Measurements from ENCODE around the gene PLCD4. TPM values are rescaled to one million over a fixed set of nuclear protein-coding genes. Genes with fewer than 3 reads are reported as not detected.

Gene PLCD4
- total and polyA plus RNA-seq, 7 donors: 0.64 to 42.4 (median 25.0) TPM; not detected in 2

DNA sequence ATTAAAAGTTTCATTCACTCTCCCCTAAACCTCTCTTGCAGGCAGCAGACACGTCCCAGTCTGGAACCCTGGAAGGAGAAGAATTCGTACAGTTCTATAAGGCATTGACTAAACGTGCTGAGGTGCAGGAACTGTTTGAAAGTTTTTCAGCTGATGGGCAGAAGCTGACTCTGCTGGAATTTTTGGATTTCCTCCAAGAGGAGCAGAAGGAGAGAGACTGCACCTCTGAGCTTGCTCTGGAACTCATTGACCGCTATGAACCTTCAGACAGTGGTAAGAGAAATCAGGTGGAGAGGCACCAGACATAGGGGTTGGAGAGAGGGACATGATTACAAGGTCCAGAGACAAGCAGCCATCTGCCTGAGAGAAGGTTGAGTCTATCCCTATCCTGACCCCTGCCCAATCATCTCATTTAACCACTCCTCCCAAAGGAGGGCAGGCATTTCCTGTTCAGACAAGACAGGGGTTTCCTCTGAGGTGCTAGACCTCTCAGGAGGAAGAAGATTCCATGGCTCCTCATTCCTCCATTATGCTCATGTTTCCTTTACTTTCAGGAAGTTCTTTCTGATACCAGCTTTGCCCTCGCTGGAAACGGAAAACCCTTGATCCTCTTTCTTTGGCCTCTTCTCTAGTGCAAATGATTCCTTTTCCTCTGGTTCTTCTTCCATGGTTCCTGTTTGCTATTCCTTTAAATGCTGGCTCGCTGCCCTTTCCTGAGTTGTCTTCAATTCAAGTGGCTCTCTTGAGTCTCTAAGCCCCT, 15.1 kb downstream of the PLCD4 start:
- H3K4me1 ChIP-seq: peaks cover 0 to 13% (median 7%) of the 10 kb centered on the region in 4 donors
- TF ChIP-seq POLR2AphosphoS5 (IDR thresholded peaks at IDR 0.05): no peak
- H3K9me3 ChIP-seq: no peaks in the 10 kb centered on the region
- no peak overlapping the region for H3K4me3 ChIP-seq
- DNase-seq: no peak
- 72 to 76% methylated on average over 7 of the region's 7 CpGs for WGBS, 2 donors
- H3K27ac ChIP-seq: no peak overlapping the region
- intact Hi-C loops (cut with DNase I): no loop called here
- H3K27me3 ChIP-seq: no peaks in the 10 kb centered on the region
- peaks cover 0 to 36% (median 7%) of the 10 kb centered on the region in 4 donors for H3K36me3 ChIP-seq

- Histone ChIP-seq H3K9me3 (no peaks in the 10 kb centered on the region), H3K36me3 (peaks cover 4 to 40% (median 7%) of the 10 kb centered on the region in 4 donors), H3K4me1 (peaks cover 0 to 10% (median 7%) of the 10 kb centered on the region in 4 donors), H3K27me3 (no peaks in the 10 kb centered on the region), H3K4me3 (no peak overlapping the region), H3K27ac (no peak overlapping the region)
- no peak for TF ChIP-seq POLR2AphosphoS5 (IDR thresholded peaks at IDR 0.05)
- no peak for TF ChIP-seq POLR2A (IDR thresholded peaks at IDR 0.05)
- TF ChIP-seq EP300 (IDR thresholded peaks at IDR 0.05): no peak
- TF ChIP-seq, protein P1, sequence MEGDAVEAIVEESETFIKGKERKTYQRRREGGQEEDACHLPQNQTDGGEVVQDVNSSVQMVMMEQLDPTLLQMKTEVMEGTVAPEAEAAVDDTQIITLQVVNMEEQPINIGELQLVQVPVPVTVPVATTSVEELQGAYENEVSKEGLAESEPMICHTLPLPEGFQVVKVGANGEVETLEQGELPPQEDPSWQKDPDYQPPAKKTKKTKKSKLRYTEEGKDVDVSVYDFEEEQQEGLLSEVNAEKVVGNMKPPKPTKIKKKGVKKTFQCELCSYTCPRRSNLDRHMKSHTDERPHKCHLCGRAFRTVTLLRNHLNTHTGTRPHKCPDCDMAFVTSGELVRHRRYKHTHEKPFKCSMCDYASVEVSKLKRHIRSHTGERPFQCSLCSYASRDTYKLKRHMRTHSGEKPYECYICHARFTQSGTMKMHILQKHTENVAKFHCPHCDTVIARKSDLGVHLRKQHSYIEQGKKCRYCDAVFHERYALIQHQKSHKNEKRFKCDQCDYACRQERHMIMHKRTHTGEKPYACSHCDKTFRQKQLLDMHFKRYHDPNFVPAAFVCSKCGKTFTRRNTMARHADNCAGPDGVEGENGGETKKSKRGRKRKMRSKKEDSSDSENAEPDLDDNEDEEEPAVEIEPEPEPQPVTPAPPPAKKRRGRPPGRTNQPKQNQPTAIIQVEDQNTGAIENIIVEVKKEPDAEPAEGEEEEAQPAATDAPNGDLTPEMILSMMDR (IDR thresholded peaks at IDR 0.05): no peak
- 38 to 68% methylated on average over 3 of the region's 3 CpGs for WGBS, 2 donors
- intact Hi-C loops (cut with DNase I): no loop called here
- no peak for DNase-seq
Measured at GRCh38 chr2:218623366-218623705, 15.6 kb downstream of the PLCD4 start.

GRCh38 chr2:218626369-218626768, 18.7 kb downstream of the PLCD4 start:
- DNase-seq: no peak
- H3K27me3 ChIP-seq: no peaks in the 10 kb centered on the region
- WGBS, 2 donors: 90 to 94% methylated on average over 4 of the region's 4 CpGs
- TF ChIP-seq, protein P1 (IDR thresholded peaks at IDR 0.05): no peak
- TF ChIP-seq POLR2AphosphoS5 (IDR thresholded peaks at IDR 0.05) (no peak), POLR2A (IDR thresholded peaks at IDR 0.05) (no peak), EP300 (IDR thresholded peaks at IDR 0.05) (no peak)
- H3K4me1 ChIP-seq: peaks cover 0 to 9% (median 7%) of the 10 kb centered on the region in 4 donors
- H3K27ac ChIP-seq: no peak overlapping the region
- H3K36me3 ChIP-seq: peaks cover 0 to 55% (median 8%) of the 10 kb centered on the region in 4 donors
- H3K9me3 ChIP-seq: no peaks in the 10 kb centered on the region
- no peak overlapping the region for H3K4me3 ChIP-seq
- intact Hi-C loops (cut with DNase I): no loop called here

GRCh38 chr2:218627939-218628338, 20.2 kb downstream of the PLCD4 start:
- Histone ChIP-seq H3K27me3 (no peaks in the 10 kb centered on the region), H3K9me3 (no peaks in the 10 kb centered on the region), H3K4me3 (no peak overlapping the region), H3K36me3 (peaks cover 0 to 55% (median 6%) of the 10 kb centered on the region in 4 donors), H3K27ac (no peak overlapping the region), H3K4me1 (no peaks in the 10 kb centered on the region)
- DNase-seq: no peak
- 93 to 98% methylated on average over 4 of the region's 4 CpGs for WGBS, 2 donors
- TF ChIP-seq, protein P1 (IDR thresholded peaks at IDR 0.05): no peak
- TF ChIP-seq POLR2A (IDR thresholded peaks at IDR 0.05) (no peak), EP300 (IDR thresholded peaks at IDR 0.05) (no peak), POLR2AphosphoS5 (IDR thresholded peaks at IDR 0.05) (no peak)
- intact Hi-C loops (cut with DNase I): no loop called here

DNA sequence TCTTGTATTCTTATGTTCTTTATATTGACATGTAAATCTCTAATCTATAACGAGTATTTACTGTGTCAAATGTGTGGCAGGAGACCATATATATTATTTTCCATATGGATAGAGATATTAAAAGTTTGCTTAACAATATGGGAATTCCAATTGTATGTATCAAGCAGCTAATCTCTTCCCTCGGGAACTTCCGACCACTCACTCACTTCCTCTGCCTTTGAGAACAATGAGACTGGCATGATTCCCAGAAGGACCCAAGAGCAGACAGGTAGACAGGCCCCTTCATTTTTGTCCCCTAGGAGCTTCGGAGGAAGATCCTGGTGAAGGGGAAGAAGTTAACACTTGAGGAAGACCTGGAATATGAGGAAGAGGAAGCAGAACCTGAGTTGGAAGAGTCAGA, 24.1 kb downstream of the PLCD4 start:
- no peak overlapping the region for H3K27ac ChIP-seq
- intact Hi-C loops (cut with DNase I): no loop called here
- 64 to 79% methylated on average over 4 of the region's 4 CpGs for WGBS, 2 donors
- H3K36me3 ChIP-seq: peaks cover 21 to 70% (median 40%) of the 10 kb centered on the region in 4 donors
- H3K9me3 ChIP-seq: no peaks in the 10 kb centered on the region
- no peak for DNase-seq
- TF ChIP-seq EP300 (IDR thresholded peaks at IDR 0.05) (no peak), POLR2A (IDR thresholded peaks at IDR 0.05) (no peak), POLR2AphosphoS5 (IDR thresholded peaks at IDR 0.05) (no peak)
- TF ChIP-seq, protein P1 (IDR thresholded peaks at IDR 0.05): no peak
- H3K27me3 ChIP-seq: no peaks in the 10 kb centered on the region
- no peaks in the 10 kb centered on the region for H3K4me1 ChIP-seq
- H3K4me3 ChIP-seq: no peak overlapping the region
